ENCODE data around the gene MINPP1. TPM values are rescaled to one million over a fixed set of nuclear protein-coding genes. Genes with fewer than 3 reads are reported as not detected.

The MINPP1 gene
- total and polyA plus RNA-seq, 2 of the 4 experiments (the other 2 are of a cell fraction), result 11.7 to 14.4 TPM

DNA sequence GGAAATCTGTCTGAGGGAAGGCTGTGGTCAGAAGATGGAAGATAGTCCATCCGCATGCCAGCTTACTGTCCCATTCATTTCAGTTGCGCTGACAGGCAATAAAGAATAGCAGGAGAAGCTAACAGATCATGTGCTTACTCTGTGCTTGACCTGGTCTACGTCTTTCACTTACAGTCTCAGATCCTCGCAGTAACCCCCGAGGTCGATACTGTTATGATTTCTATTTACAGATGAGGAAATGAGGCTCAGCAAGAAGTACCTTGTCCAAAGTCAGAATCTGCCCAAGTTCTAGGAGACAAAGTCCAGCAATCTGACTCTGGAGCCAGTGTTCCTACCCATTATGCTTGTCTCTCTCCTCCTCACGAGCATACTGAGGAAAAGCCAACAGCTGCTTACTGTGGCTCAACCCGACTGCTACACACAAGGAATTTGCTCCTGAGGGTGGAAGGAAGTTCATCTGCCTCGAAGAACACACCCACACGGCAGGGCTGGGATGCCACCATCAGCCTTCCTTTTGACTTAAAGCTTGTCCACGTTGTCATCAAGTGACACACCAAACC, 74.2 kb downstream of the MINPP1 start:
- H3K36me3 ChIP-seq (ENCODE audit: control insufficient read depth, insufficient read depth, low read length), result no peaks in the 10 kb centered on the region
- peak overlapping the region; percentile 77 for H2AFZ ChIP-seq (replicated peaks; ENCODE audit: low read length, poor library complexity)
- CTCF ChIA-PET, result interaction anchor here (0.7 kb wide), 1 partner anchor 21 kb away, joined by 4 read pairs; no protein-coding TSS in a partner anchor
- H3K4me2 ChIP-seq (ENCODE audit: low read depth, low read length), result peak overlapping the region; percentile 10; the same call in 1 of the 2 replicates
- H3K27me3 ChIP-seq (ENCODE audit: control insufficient read depth, insufficient read depth, low read length), result no peaks in the 10 kb centered on the region
- no peaks in the 10 kb centered on the region for H3K4me1 ChIP-seq (ENCODE audit: control insufficient read depth, insufficient read depth, low read length)
- H3K4me3 ChIP-seq (ENCODE audit: insufficient read depth, low read depth, low read length), result no peak overlapping the region
- peak; percentile 76 for ATAC-seq (ENCODE audit: low read depth)
- H2AK5ac ChIP-seq (ENCODE audit: low read depth, low read length), result no peak overlapping the region
- no peaks in the 10 kb centered on the region for H4K20me1 ChIP-seq (ENCODE audit: insufficient read depth, low read length)
- H3K18ac ChIP-seq (ENCODE audit: low read depth, low read length), result no peak overlapping the region
- no peak overlapping the region for H2BK20ac ChIP-seq (ENCODE audit: low read depth, low read length)
- H3K9me1 ChIP-seq (ENCODE audit: insufficient read depth, low read length), result no peaks in the 10 kb centered on the region; the same call in 1 of the 2 replicates
- no peak overlapping the region for H3K4ac ChIP-seq (ENCODE audit: low read depth, low read length)
- WGBS, 2 experiments (ENCODE audit: extremely low coverage in 2 of 2, insufficient read length in 1 of 2), result 80% methylated on average over 1 of the region's 11 CpGs; no CpG with 5 or more reads in 1 of the 2 experiments
- no peaks in the 10 kb centered on the region for H3K9me3 ChIP-seq (ENCODE audit: control insufficient read depth, insufficient read depth, low read length)
- 0 out of 2 replicates have a peak overlapping the region, but pooled peaks have one; percentile 27 for H3K14ac ChIP-seq (replicated peaks; ENCODE audit: low read depth, low read length)
- TF ChIP-seq MAFK (IDR thresholded peaks at IDR 0.05; ENCODE audit: low read depth, low read length) (no peak), MAZ (IDR thresholded peaks at IDR 0.05; ENCODE audit: borderline replicate concordance, low read depth, low read length) (no peak)
- POLR2A ChIA-PET (ENCODE audit: unreplicated experiment), result no interaction called here
- no peak overlapping the region for H3K9ac ChIP-seq (ENCODE audit: low read depth, low read length)
- BruUV-seq (replicated peaks), result no TSS peak
- no peak overlapping the region for H4K5ac ChIP-seq (ENCODE audit: low read depth, low read length)
- in situ Hi-C loops (cut with MboI; ENCODE audit: low sequenced_read_pairs), result no loop called here
- no peak overlapping the region for H4K91ac ChIP-seq (ENCODE audit: insufficient read depth, low read depth, low read length)
- no peak overlapping the region for H3K23ac ChIP-seq (ENCODE audit: low read depth, low read length)
- dilution Hi-C loops (cut with HindIII; ENCODE audit: low sequenced_read_pairs, unreplicated experiment), result no loop called here
- 0 out of 4 replicates have a peak overlapping the region, but pooled peaks of 1 of the 2 experiments have one; percentile 20 for H4K8ac ChIP-seq (ENCODE audit: low read depth in 2 of 2, low read length in 2 of 2)
- H2BK15ac ChIP-seq (ENCODE audit: low read depth, low read length), result 0 out of 3 replicates have a peak overlapping the region, but pooled peaks have one; percentile 6
- H2AK9ac ChIP-seq (replicated peaks; ENCODE audit: low read depth, low read length, poor library complexity), result no peak overlapping the region
- no peak overlapping the region for H2BK5ac ChIP-seq (ENCODE audit: low read depth, low read length, poor library complexity, severe bottlenecking)
- intact Hi-C loops (cut with micrococcal nuclease), result no loop called here
- no peak overlapping the region for H3K56ac ChIP-seq (ENCODE audit: extremely low read depth, insufficient read depth, low read length)
- no peaks in the 10 kb centered on the region for H3K79me1 ChIP-seq (ENCODE audit: low read depth in 1 of 2, low read length in 2 of 2)
- H3K27ac ChIP-seq (ENCODE audit: insufficient read depth, low read length), result no peak overlapping the region
- 0 out of 2 replicates have a peak overlapping the region, but pooled peaks have one; percentile 16 for H2BK120ac ChIP-seq (ENCODE audit: low read depth, low read length)
- peak; percentile 31 for DNase-seq
